Fibroblast of mammary gland (primary cell): ENCODE measurements around the gene SMARCC1.

ENCODE experiments used
- DNase-seq: peaks from one replicate; pipeline ENCODE4 v3.0.0-alpha.2; 2010; ENCODE audit warnings: low read depth
- H3K4me3 ChIP-seq: 2 replicates; pipeline ENCODE4 v1.5.1; 2011; ENCODE audit warnings: low read depth, mild to moderate bottlenecking, low read length, moderate library complexity; ENCODE audit not compliant: control insufficient read depth
- CTCF ChIP-seq: conservative IDR thresholded peaks from 2 replicates; pipeline ENCODE4 v1.5.1; 2011; ENCODE audit warnings: low read depth, low read length, inconsistent platforms; ENCODE audit not compliant: control insufficient read depth, insufficient read depth

Gene SMARCC1

GRCh38 chr3:47536221-47536891, 245.3 kb downstream of the SMARCC1 start:
- no peak for DNase-seq
- no peak for TF ChIP-seq CTCF

More at GRCh38 chr3:47536221-47536891, 245.3 kb downstream of the SMARCC1 start:
- H3K4me3 ChIP-seq, result no peak overlapping the region
